HG02798 (cell line): Measurements from ENCODE around the gene MAPK9.

Experiments used
- ATAC-seq: cut with Tn5 transposase; IDR thresholded peaks from one replicate; pipeline ENCODE4 v1.9.1; 2021; ENCODE audit warnings: mild to moderate bottlenecking; ENCODE audit not compliant: unreplicated experiment, poor library complexity

Gene MAPK9

GRCh38 chr5:180328296-180329137, 36.6 kb upstream of the MAPK9 start:
- peak; percentile 82 for ATAC-seq

- no peak for ATAC-seq
Measured at GRCh38 chr5:180326989-180327565, 35.2 kb upstream of the MAPK9 start.

GRCh38 chr5:180324601-180324950, 32.7 kb upstream of the MAPK9 start:
- ATAC-seq: no peak

- ATAC-seq: no peak
Measured at GRCh38 chr5:180323941-180324600, 32.2 kb upstream of the MAPK9 start.

GRCh38 chr5:180323160-180323559, 31.3 kb upstream of the MAPK9 start:
- no peak for ATAC-seq

GRCh38 chr5:180318456-180319089, 26.7 kb upstream of the MAPK9 start:
- no peak for ATAC-seq

GRCh38 chr5:180316586-180316985, 24.7 kb upstream of the MAPK9 start:
- no peak for ATAC-seq

GRCh38 chr5:180315762-180316212, 23.9 kb upstream of the MAPK9 start:
- ATAC-seq: peak; percentile 74

- no peak for ATAC-seq
Measured at GRCh38 chr5:180313677-180314505, 22.0 kb upstream of the MAPK9 start.

- no peak for ATAC-seq
Measured at GRCh38 chr5:180311216-180311615, 19.3 kb upstream of the MAPK9 start.

GRCh38 chr5:180306796-180307195, 14.9 kb upstream of the MAPK9 start:
- ATAC-seq: no peak

GRCh38 chr5:180305481-180305880, 13.6 kb upstream of the MAPK9 start:
- ATAC-seq: no peak

GRCh38 chr5:180304431-180305375, 12.8 kb upstream of the MAPK9 start:
- ATAC-seq: no peak

- ATAC-seq: no peak
Measured at GRCh38 chr5:180304016-180304292, 12.1 kb upstream of the MAPK9 start.

GRCh38 chr5:180303226-180304015, 11.5 kb upstream of the MAPK9 start:
- no peak for ATAC-seq

GRCh38 chr5:180302256-180302655, 10.4 kb upstream of the MAPK9 start:
- no peak for ATAC-seq

GRCh38 chr5:180301253-180301652, 9.4 kb upstream of the MAPK9 start:
- ATAC-seq: no peak

- no peak for ATAC-seq
Measured at GRCh38 chr5:180299526-180299925, 7.6 kb upstream of the MAPK9 start.
